ENCODE data around the gene MEGF9.
A peak's percentile ranks its signal among the peaks of the same experiment; 100 is the strongest.

Gene MEGF9

DNA sequence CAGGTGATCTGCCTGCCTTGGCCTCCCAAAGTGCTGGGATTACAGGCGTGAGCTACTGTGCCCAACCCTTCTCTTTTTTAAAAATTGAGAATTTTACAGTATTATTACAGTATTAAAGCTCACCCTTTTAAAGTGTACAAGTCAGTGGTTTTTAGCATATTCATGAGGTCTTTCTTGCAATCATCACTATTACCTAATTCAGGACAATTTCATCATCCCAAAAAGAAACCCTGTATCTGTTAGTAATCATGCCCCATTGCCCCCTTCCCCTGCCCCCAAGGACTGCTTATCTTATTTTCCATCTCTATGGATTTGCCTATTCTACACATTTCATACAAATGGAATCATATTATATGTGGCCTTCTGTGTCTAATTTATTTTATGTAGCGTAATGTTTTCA, 22.6 kb upstream of the MEGF9 start:
- Histone ChIP-seq H2BK120ac (ENCODE audit: insufficient read depth, low read length, poor library complexity) (no peak overlapping the region), H4K91ac (ENCODE audit: low read depth, low read length) (no peak overlapping the region), H3K9ac (ENCODE audit: low read length) (no peak overlapping the region), H3K14ac (ENCODE audit: low read length) (no peak overlapping the region), H2AK5ac (ENCODE audit: low read length) (no peak overlapping the region), H4K12ac (ENCODE audit: low read depth, low read length) (no peak overlapping the region), H2BK12ac (ENCODE audit: low read length) (no peak overlapping the region), H3K36me3 (ENCODE audit: control insufficient read depth in 1 of 2, insufficient read depth in 2 of 2, low read length in 2 of 2) (no peaks in the 10 kb centered on the region), H3K27ac (ENCODE audit: low read depth, low read length) (no peak overlapping the region), H3K4me3 (ENCODE audit: low read depth, low read length) (no peak overlapping the region), H3K9me3 (ENCODE audit: insufficient read depth, low read depth, low read length) (no peaks in the 10 kb centered on the region), H3K27me3 (ENCODE audit: insufficient read depth, low read length) (no peaks in the 10 kb centered on the region), H3K18ac (ENCODE audit: low read length) (no peak overlapping the region), H3K79me2 (ENCODE audit: control insufficient read depth, insufficient read depth, low read length, poor library complexity) (no peaks in the 10 kb centered on the region), H3K4ac (ENCODE audit: low read depth, low read length) (no peak overlapping the region), H4K8ac (ENCODE audit: low read depth, low read length) (no peak overlapping the region), H3K79me1 (ENCODE audit: low read length) (no peaks in the 10 kb centered on the region), H2BK5ac (ENCODE audit: low read depth, low read length, poor library complexity) (no peak overlapping the region), H3K4me1 (ENCODE audit: control insufficient read depth in 1 of 2, insufficient read depth in 2 of 2, low read length in 2 of 2) (peaks cover 3 to 9% of the 10 kb centered on the region in 2 experiments), H3K23ac (ENCODE audit: low read length) (no peak overlapping the region), H2AFZ (ENCODE audit: insufficient read depth, low read length, poor library complexity) (no peak overlapping the region), H3K4me2 (ENCODE audit: low read length) (no peak overlapping the region)
- no peak for DNase-seq
- WGBS (ENCODE audit: extremely low coverage, insufficient coverage, insufficient read length), result no CpG with 5 or more reads among the region's 2 CpGs

DNA sequence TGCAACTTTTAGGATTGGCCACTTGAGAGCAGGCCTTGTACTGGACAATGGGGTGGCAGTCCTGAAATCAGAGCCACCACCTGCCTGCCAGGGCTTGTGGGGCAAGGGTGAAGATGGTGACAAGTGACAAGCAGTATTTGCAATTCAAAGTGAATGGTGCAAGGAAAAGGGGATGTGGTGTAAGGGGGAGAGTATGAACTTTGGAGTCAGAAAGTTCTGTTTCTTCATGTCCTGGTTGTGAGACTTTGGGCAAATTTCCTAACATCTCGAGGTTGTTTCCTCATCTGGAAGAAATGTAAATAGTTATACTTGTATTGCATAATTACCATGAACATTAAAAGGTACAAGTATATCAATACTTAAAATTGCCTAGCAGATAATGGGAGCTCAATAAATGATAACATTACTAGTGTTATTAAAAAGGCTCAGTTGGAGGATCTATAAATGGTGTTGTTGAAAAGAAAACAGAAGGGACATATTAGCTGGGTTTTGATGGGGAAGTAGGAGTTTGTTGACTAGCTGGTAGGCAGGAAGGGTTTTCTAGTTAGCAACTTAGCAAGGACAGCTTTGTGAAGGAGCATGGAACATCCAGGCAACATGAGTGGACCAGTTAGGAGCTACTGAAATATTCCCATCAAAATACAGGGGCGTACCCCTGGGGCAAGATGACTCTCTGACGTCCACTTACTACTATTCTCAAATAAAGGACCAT, 21.3 kb upstream of the MEGF9 start:
- WGBS (ENCODE audit: extremely low coverage, insufficient coverage, insufficient read length), result no CpG with 5 or more reads among the region's 3 CpGs
- Histone ChIP-seq H2BK12ac (ENCODE audit: low read length) (no peak overlapping the region), H4K91ac (ENCODE audit: low read depth, low read length) (no peak overlapping the region), H3K27ac (ENCODE audit: low read depth, low read length) (no peak overlapping the region), H3K4me2 (ENCODE audit: low read length) (no peak overlapping the region), H3K9me3 (ENCODE audit: insufficient read depth, low read depth, low read length) (no peaks in the 10 kb centered on the region), H3K18ac (ENCODE audit: low read length) (no peak overlapping the region), H3K36me3 (ENCODE audit: control insufficient read depth in 1 of 2, insufficient read depth in 2 of 2, low read length in 2 of 2) (no peaks in the 10 kb centered on the region), H3K4me1 (ENCODE audit: control insufficient read depth in 1 of 2, insufficient read depth in 2 of 2, low read length in 2 of 2) (peaks cover 3 to 9% of the 10 kb centered on the region in 2 experiments), H4K8ac (ENCODE audit: low read depth, low read length) (no peak overlapping the region), H3K79me1 (ENCODE audit: low read length) (no peaks in the 10 kb centered on the region), H3K4ac (ENCODE audit: low read depth, low read length) (no peak overlapping the region), H2BK120ac (ENCODE audit: insufficient read depth, low read length, poor library complexity) (no peak overlapping the region), H3K23ac (ENCODE audit: low read length) (no peak overlapping the region), H3K79me2 (ENCODE audit: control insufficient read depth, insufficient read depth, low read length, poor library complexity) (no peaks in the 10 kb centered on the region), H2AK5ac (ENCODE audit: low read length) (no peak overlapping the region), H3K9ac (ENCODE audit: low read length) (no peak overlapping the region), H2AFZ (ENCODE audit: insufficient read depth, low read length, poor library complexity) (no peak overlapping the region), H2BK5ac (ENCODE audit: low read depth, low read length, poor library complexity) (no peak overlapping the region), H3K27me3 (ENCODE audit: insufficient read depth, low read length) (no peaks in the 10 kb centered on the region), H3K14ac (ENCODE audit: low read length) (no peak overlapping the region), H3K4me3 (ENCODE audit: low read depth, low read length) (no peak overlapping the region), H4K12ac (ENCODE audit: low read depth, low read length) (no peak overlapping the region)
- peak in 1 of 2 donors; percentile 30 for DNase-seq

DNA sequence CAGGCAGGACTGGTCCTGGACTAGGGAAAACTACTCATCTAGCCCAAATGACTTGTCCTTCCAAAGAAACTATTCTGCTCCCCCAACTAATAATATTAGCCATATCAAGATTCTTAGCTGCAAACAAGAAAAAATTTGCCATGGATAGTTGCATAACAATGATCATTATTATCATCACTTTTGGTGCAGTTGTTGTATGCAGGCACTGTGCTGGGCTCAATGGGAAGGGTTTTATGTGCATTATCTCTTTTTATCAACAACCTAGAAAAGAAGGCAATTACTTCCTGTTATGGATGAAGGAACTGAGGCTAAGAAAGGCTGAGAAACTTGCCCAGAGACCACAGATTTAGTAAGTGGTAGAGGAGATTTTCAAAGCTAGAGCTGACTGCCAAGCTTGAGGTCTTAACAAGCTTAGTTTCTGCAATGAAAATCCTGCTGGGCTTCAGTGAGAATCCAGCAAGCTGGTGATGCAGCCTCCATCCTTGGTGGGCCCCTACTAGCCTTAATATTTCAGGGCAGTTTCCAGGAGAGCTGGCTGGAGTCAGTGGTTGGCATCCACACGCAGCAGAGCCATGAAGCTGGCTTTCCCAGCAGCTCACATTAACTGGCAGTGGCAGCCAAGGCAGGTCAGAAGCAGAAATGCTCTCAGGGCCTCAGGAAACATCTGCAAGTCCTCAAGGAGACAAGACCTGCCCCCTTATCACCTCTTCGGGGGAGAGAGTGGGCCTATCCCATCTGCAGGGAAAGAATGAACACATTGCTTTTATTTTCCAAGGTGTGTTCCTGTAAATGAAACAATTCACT, 20.5 kb upstream of the MEGF9 start:
- no peak overlapping the region for H3K18ac ChIP-seq (ENCODE audit: low read length)
- H3K4ac ChIP-seq (ENCODE audit: low read depth, low read length), result no peak overlapping the region
- H3K4me2 ChIP-seq (ENCODE audit: low read length), result no peak overlapping the region
- H2BK5ac ChIP-seq (ENCODE audit: low read depth, low read length, poor library complexity), result no peak overlapping the region
- H4K12ac ChIP-seq (ENCODE audit: low read depth, low read length), result no peak overlapping the region
- no peak overlapping the region for H3K9ac ChIP-seq (ENCODE audit: low read length)
- no peak overlapping the region for H3K4me3 ChIP-seq (ENCODE audit: low read depth, low read length)
- H3K79me1 ChIP-seq (ENCODE audit: low read length), result no peaks in the 10 kb centered on the region
- no peaks in the 10 kb centered on the region for H3K36me3 ChIP-seq (ENCODE audit: control insufficient read depth in 1 of 2, insufficient read depth in 2 of 2, low read length in 2 of 2)
- no peak overlapping the region for H3K27ac ChIP-seq (ENCODE audit: low read depth, low read length)
- H4K8ac ChIP-seq (ENCODE audit: low read depth, low read length), result no peak overlapping the region
- no peaks in the 10 kb centered on the region for H3K27me3 ChIP-seq (ENCODE audit: insufficient read depth, low read length)
- peaks cover 3 to 9% of the 10 kb centered on the region in 2 experiments for H3K4me1 ChIP-seq (ENCODE audit: control insufficient read depth in 1 of 2, insufficient read depth in 2 of 2, low read length in 2 of 2)
- H2BK12ac ChIP-seq (ENCODE audit: low read length), result no peak overlapping the region
- no peak overlapping the region for H2AK5ac ChIP-seq (ENCODE audit: low read length)
- no peaks in the 10 kb centered on the region for H3K79me2 ChIP-seq (ENCODE audit: control insufficient read depth, insufficient read depth, low read length, poor library complexity)
- no peak overlapping the region for H3K23ac ChIP-seq (ENCODE audit: low read length)
- H3K14ac ChIP-seq (ENCODE audit: low read length), result no peak overlapping the region
- no peak overlapping the region for H2BK120ac ChIP-seq (ENCODE audit: insufficient read depth, low read length, poor library complexity)
- H2AFZ ChIP-seq (ENCODE audit: insufficient read depth, low read length, poor library complexity), result no peak overlapping the region
- no CpG with 5 or more reads among the region's 2 CpGs for WGBS (ENCODE audit: extremely low coverage, insufficient coverage, insufficient read length)
- DNase-seq, result no peak
- H4K91ac ChIP-seq (ENCODE audit: low read depth, low read length), result no peak overlapping the region
- H3K9me3 ChIP-seq (ENCODE audit: insufficient read depth, low read depth, low read length), result no peaks in the 10 kb centered on the region

DNA sequence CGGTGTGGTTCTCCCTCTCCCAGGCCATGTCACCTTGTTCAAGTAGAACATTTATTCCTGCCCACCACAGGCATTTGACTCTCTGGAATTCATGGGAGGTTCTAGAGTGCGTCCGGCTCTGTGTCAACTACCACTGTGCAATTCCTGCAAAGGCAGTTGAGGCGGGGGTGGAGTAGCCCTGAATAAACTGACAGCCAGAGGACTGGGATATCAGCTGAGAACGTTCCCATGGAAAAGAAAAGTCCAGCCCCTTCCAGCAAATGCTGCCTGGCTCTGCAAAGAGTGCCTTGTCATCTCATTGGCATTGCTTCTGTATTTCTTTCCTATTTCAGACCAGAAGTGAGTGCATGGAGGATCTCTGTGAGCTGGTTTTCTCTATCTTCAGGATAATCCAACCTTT, 18.9 kb upstream of the MEGF9 start:
- no peak overlapping the region for H3K23ac ChIP-seq (ENCODE audit: low read length)
- no peak overlapping the region for H3K9ac ChIP-seq (ENCODE audit: low read length)
- H2BK12ac ChIP-seq (ENCODE audit: low read length), result no peak overlapping the region
- no peak overlapping the region for H2AK5ac ChIP-seq (ENCODE audit: low read length)
- no peaks in the 10 kb centered on the region for H3K27me3 ChIP-seq (ENCODE audit: insufficient read depth, low read length)
- H3K14ac ChIP-seq (ENCODE audit: low read length), result no peak overlapping the region
- H3K79me2 ChIP-seq (ENCODE audit: control insufficient read depth, insufficient read depth, low read length, poor library complexity), result no peaks in the 10 kb centered on the region
- H3K18ac ChIP-seq (ENCODE audit: low read length), result no peak overlapping the region
- H3K4me2 ChIP-seq (ENCODE audit: low read length), result no peak overlapping the region
- WGBS (ENCODE audit: extremely low coverage, insufficient coverage, insufficient read length), result no CpG with 5 or more reads among the region's 5 CpGs
- H3K4me1 ChIP-seq (ENCODE audit: control insufficient read depth in 1 of 2, insufficient read depth in 2 of 2, low read length in 2 of 2), result peaks cover 3 to 9% of the 10 kb centered on the region in 2 experiments
- no peak overlapping the region for H4K91ac ChIP-seq (ENCODE audit: low read depth, low read length)
- no peaks in the 10 kb centered on the region for H3K36me3 ChIP-seq (ENCODE audit: control insufficient read depth in 1 of 2, insufficient read depth in 2 of 2, low read length in 2 of 2)
- H2BK120ac ChIP-seq (ENCODE audit: insufficient read depth, low read length, poor library complexity), result no peak overlapping the region
- no peak overlapping the region for H3K4me3 ChIP-seq (ENCODE audit: low read depth, low read length)
- no peaks in the 10 kb centered on the region for H3K79me1 ChIP-seq (ENCODE audit: low read length)
- no peaks in the 10 kb centered on the region for H3K9me3 ChIP-seq (ENCODE audit: insufficient read depth, low read depth, low read length)
- H4K8ac ChIP-seq (ENCODE audit: low read depth, low read length), result no peak overlapping the region
- no peak overlapping the region for H3K27ac ChIP-seq (ENCODE audit: low read depth, low read length)
- DNase-seq, result no peak
- no peak overlapping the region for H3K4ac ChIP-seq (ENCODE audit: low read depth, low read length)
- H2AFZ ChIP-seq (ENCODE audit: insufficient read depth, low read length, poor library complexity), result no peak overlapping the region
- H2BK5ac ChIP-seq (ENCODE audit: low read depth, low read length, poor library complexity), result no peak overlapping the region
- no peak overlapping the region for H4K12ac ChIP-seq (ENCODE audit: low read depth, low read length)

All from trophoblast cell (in vitro differentiated cells and primary cell).